AG09309 (cell line): ENCODE results near the gene NIP7.

ENCODE experiments used
- DNase-seq: peaks from one replicate; pipeline ENCODE4 v3.0.0-alpha.2; 2010; ENCODE audit warnings: low read depth
- H3K4me3 ChIP-seq: 2 replicates; pipeline ENCODE4 v1.5.1; 2011; ENCODE audit warnings: mild to moderate bottlenecking, low read depth, low read length, moderate library complexity; ENCODE audit not compliant: control insufficient read depth
- TF ChIP-seq, protein P1 (sequence below): IDR thresholded peaks from 2 replicates; pipeline ENCODE4 v1.5.1; 2011; ENCODE audit warnings: mild to moderate bottlenecking, low read depth, low read length, inconsistent platforms; ENCODE audit not compliant: insufficient read depth, control insufficient read depth; ENCODE audit errors: missing control alignments

The NIP7 gene

DNA sequence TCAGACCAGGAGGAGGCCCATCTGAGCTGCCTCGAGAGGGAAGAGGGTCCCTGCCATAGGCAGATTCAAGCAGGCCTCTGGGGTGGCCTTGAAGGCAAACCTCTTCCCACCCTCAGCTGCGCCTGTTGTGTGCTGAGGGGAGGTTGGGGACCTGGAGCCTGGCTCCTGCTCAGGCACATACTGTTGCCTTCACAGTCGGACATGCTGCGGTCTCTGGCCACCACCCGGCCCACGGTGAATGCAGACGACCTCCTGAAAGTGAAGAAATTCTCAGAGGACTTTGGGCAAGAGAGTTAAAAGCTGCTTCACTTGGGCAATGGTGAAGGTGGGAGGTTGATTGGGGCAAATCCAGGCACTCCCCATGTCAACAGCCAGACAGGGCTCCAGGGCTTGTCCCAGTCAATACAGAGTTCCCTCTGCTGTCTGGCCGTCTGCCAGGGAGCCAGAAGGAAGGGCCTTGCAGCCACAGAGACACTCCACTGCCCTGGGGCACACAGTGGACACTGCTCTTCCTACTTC is 15.5 kb upstream of the NIP7 start:
- no peak for DNase-seq
- TF ChIP-seq, protein P1, sequence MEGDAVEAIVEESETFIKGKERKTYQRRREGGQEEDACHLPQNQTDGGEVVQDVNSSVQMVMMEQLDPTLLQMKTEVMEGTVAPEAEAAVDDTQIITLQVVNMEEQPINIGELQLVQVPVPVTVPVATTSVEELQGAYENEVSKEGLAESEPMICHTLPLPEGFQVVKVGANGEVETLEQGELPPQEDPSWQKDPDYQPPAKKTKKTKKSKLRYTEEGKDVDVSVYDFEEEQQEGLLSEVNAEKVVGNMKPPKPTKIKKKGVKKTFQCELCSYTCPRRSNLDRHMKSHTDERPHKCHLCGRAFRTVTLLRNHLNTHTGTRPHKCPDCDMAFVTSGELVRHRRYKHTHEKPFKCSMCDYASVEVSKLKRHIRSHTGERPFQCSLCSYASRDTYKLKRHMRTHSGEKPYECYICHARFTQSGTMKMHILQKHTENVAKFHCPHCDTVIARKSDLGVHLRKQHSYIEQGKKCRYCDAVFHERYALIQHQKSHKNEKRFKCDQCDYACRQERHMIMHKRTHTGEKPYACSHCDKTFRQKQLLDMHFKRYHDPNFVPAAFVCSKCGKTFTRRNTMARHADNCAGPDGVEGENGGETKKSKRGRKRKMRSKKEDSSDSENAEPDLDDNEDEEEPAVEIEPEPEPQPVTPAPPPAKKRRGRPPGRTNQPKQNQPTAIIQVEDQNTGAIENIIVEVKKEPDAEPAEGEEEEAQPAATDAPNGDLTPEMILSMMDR: no peak
- no peak overlapping the region for H3K4me3 ChIP-seq

DNA sequence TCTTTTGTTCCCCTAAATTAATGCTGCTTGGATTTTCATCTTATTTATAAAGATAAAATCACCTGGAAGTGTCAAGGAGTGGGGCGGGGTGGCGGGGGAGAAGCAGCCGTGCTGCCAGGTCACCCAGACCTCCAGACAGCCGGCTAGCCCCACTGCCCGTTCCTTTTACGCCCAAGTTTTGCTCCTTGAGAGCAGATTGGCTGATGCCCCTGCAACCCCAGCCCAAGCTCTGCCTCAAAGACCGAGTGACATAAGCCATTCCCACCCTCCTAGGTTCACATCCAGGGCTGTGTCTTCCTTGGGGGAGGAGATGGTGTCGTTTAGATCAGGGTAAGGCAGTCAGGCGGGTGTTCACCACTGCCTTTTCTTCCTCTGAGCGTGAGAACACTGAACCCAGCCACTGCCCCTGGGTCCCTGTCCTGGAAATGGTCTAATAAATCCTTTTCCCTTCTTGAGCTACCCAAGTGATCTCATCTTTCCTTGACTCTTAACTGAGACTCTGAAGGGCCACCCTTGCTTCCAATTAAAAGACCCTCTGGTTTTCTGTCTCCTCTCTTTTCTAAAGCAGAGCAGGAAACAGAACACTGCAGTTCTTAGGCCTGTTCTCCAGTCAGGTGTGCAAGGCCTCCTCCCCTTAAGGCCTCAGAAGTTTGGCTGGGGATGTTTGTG is 14.9 kb upstream of the NIP7 start:
- TF ChIP-seq, protein P1: no peak
- no peak for DNase-seq
- H3K4me3 ChIP-seq: no peak overlapping the region

DNA sequence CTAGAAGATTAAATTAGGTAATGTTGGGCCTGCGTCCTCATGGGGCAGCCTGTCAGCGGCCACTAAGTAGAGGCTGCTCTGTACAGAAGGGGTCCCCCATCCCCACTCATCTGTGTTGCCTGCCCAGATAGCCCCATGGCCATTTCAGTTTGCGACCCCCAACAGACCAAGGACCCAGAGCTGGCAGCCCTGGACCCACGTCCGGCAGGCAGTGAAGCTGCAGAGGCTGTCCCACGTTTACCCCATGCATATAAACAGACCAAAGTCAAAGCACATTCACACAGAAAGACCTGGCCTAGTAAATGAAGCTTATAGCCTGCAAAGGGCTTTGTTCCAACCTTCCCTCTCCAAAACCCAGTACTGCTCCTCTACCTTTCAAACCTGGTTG is 13.8 kb upstream of the NIP7 start:
- no peak overlapping the region for H3K4me3 ChIP-seq
- TF ChIP-seq, protein P1: no peak
- no peak for DNase-seq

DNA sequence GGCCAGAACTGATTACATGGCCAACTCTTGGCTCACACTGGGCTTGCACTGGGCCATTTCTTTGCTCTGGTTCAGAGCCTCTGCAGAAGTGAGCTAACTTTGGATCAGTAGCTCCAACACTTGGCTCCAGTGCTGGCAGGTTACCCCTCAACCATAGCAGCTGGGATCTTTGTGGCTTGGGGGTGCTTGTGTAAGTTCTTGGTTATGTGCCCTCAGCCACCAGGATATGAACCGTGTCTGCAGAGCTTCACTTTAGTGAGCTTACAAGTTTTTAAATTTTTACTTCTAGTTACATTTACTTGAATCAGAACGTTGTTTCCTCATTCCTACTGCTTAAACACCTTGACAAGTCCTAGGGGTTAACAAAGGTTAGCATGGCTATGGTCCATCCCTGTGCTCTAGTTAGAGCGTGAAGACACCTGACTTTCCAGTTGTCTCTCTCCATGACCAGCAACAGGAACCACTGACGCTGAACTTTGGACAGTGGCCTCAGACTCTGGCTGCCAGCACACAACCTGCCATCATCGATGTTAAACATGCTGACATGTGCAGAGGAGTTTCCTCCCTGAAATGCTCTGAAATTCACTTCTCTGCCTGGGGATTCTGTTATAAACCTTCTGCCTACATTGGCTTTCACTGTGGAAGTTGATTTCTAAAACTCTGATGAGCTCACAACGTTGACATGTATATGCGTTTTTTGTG is 13.2 kb upstream of the NIP7 start:
- TF ChIP-seq, protein P1: no peak
- DNase-seq: no peak
- H3K4me3 ChIP-seq: no peak overlapping the region

DNA sequence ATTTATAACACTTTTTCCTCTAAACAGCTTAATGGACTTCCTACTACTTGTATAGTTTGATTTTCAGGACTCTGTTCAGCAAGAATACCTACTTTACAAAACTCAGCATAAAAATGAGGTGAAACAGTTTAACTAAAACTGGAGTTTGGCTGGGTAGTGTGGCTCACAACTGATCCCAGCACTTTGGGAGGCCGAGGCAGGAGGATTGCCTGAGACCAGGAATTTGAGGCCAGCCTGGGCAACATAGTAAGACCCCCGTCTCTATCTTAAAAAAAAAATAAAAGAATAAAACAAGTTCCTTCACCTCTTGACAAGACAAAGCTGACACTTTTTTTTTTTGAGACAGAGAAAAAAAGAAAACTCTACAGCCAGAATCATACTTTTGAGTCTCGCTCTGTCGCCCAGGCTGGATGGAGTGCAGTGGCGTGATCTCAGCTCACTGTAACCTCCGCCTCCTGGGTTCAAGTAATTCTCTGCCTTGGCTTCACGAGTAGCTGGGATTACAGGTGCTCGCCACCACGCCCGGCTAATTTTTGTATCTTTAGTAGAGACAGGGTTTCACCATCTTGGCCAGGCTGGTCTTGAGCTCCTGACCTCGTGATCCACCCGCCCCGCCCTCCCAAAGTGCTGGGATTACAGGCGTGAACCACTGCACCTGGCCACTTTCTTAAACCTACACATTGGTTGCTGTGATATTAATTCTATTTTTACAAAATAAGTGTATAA is 11.8 kb upstream of the NIP7 start:
- TF ChIP-seq, protein P1: no peak
- DNase-seq: no peak
- no peak overlapping the region for H3K4me3 ChIP-seq

DNA sequence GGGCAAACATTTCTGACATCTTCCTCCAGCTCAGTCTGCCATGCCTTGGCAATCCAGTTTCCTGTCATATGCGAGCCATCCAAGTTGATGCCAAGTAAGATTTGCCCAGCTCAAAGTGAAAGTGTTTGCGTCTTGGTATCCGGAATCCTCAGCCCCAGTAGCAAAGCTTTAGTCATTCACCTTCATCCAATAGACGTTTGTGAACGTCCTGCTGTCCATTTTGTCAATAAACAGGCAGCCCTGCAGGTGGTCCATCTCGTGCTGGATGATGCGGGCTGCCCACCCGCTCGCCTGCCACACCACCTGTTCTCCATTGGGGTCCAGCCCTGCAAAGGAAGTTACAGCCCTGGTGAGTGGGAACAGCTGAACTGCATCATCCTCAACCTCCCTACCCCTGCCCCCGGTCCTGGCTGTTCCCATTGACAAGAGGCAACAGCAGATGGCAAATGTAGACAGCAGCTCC is 10.7 kb upstream of the NIP7 start:
- TF ChIP-seq, protein P1: no peak
- DNase-seq: peak; percentile 7
- H3K4me3 ChIP-seq: peak overlapping the region; percentile 64
